GM23338 (cell line): ENCODE results near the gene ARHGEF16. TPM values are rescaled to one million over a fixed set of nuclear protein-coding genes. Genes with fewer than 3 reads are reported as not detected.

Experiments used
- ATAC-seq: fragments of 200-7000 bp; cut with Tn5 transposase; 3 replicates; pipeline ENCODE4 v1.9.1; 2020
- DNase-seq: peaks from one replicate; pipeline ENCODE4 v3.0.0-alpha.2; 2015; ENCODE audit warnings: low spot score
- H2AFZ ChIP-seq: fragments of 200-600 bp; sonication (generic); 2 replicates; pipeline ENCODE4 v1.8.0; 2016; ENCODE audit warnings: antibody characterized with exemption, mild to moderate bottlenecking, moderate library complexity
- H3F3A ChIP-seq: fragments of 200-600 bp; sonication (generic); replicated peaks from 2 replicates; pipeline ENCODE4 v1.8.0; 2017; ENCODE audit warnings: antibody characterized with exemption, mixed run types, low read depth
- H3K27ac ChIP-seq: fragments of 200-600 bp; sonication (generic); 2 replicates; pipeline ENCODE4 v1.6.1; 2016; ENCODE audit warnings: low read depth
- H3K27me3 ChIP-seq: fragments of 200-600 bp; sonication (generic); 2 replicates; pipeline ENCODE4 v1.8.0; 2016; ENCODE audit warnings: mild to moderate bottlenecking, mixed run types, moderate library complexity; ENCODE audit not compliant: insufficient read depth
- H3K36me3 ChIP-seq: fragments of 200-600 bp; sonication (generic); 2 replicates; pipeline ENCODE4 v1.8.0; 2016; ENCODE audit warnings: mild to moderate bottlenecking; ENCODE audit not compliant: insufficient read depth
- H3K4me1 ChIP-seq: fragments of 200-600 bp; sonication (generic); 2 replicates; pipeline ENCODE4 v1.8.0; 2016; ENCODE audit warnings: mild to moderate bottlenecking, moderate library complexity; ENCODE audit not compliant: insufficient read depth
- H3K4me2 ChIP-seq: fragments of 200-600 bp; sonication (generic); 2 replicates; pipeline ENCODE4 v1.7.1; 2017; ENCODE audit warnings: mixed run types
- H3K4me3 ChIP-seq: fragments of 200-600 bp; sonication (generic); 2 replicates; pipeline ENCODE4 v1.6.1; 2016; ENCODE audit warnings: mixed run types
- H3K79me2 ChIP-seq: fragments of 200-600 bp; sonication (generic); replicated peaks from 2 replicates; pipeline ENCODE4 v1.8.0; 2017; ENCODE audit warnings: mild to moderate bottlenecking; ENCODE audit not compliant: insufficient read depth
- H3K9me2 ChIP-seq: fragments of 200-600 bp; sonication (generic); 2 replicates; pipeline ENCODE4 v1.8.0; 2017; ENCODE audit not compliant: insufficient read depth
- H4K20me1 ChIP-seq: fragments of 200-600 bp; sonication (generic); replicated peaks from 2 replicates; pipeline ENCODE4 v1.8.0; 2017; ENCODE audit warnings: mild to moderate bottlenecking; ENCODE audit not compliant: insufficient read depth
- H3K27ac Mint-ChIP-seq: 2 replicates; pipeline ENCODE4 v1.8.0; 2020; ENCODE audit warnings: inconsistent platforms, mild to moderate bottlenecking, moderate library complexity, mixed read lengths
- H3K27me3 Mint-ChIP-seq: 3 replicates; pipeline ENCODE4 v1.8.0; 2022; ENCODE audit warnings: low read depth, mild to moderate bottlenecking, moderate library complexity, mixed read lengths, inconsistent platforms; ENCODE audit not compliant: insufficient read depth, poor library complexity
- H3K36me3 Mint-ChIP-seq: 3 replicates; pipeline ENCODE4 v1.8.0; 2021; ENCODE audit warnings: low read depth, mild to moderate bottlenecking, inconsistent platforms, moderate library complexity, mixed read lengths
- H3K4me1 Mint-ChIP-seq: 3 replicates; pipeline ENCODE4 v1.8.0; 2020; ENCODE audit warnings: mild to moderate bottlenecking, inconsistent platforms, mixed read lengths
- H3K4me3 Mint-ChIP-seq: 3 replicates; pipeline ENCODE4 v1.8.0; 2021; ENCODE audit warnings: moderate library complexity, mild to moderate bottlenecking, inconsistent platforms, mixed read lengths
- H3K9me3 Mint-ChIP-seq: 3 replicates; pipeline ENCODE4 v1.8.0; 2020; ENCODE audit warnings: moderate library complexity, mild to moderate bottlenecking, inconsistent platforms, mixed read lengths
- ETS1 ChIP-seq: IDR thresholded peaks from 2 replicates; pipeline ENCODE4 v1.6.1; 2016; ENCODE audit warnings: antibody characterized with exemption
- NANOG ChIP-seq: IDR thresholded peaks from 2 replicates; pipeline ENCODE4 v1.6.1; 2016; ENCODE audit warnings: antibody characterized with exemption, borderline replicate concordance
- REST ChIP-seq: IDR thresholded peaks from one replicate; pipeline ENCODE4 v1.6.1; 2018; ENCODE audit warnings: antibody characterized with exemption; ENCODE audit not compliant: unreplicated experiment
- STAT1 ChIP-seq: IDR thresholded peaks from one replicate; pipeline ENCODE4 v1.6.1; 2016; ENCODE audit warnings: antibody characterized with exemption; ENCODE audit not compliant: unreplicated experiment
- ZNF462 ChIP-seq: fragments of 250-450 bp; sonication (Bioruptor Pico); IDR thresholded peaks from 2 replicates; pipeline ENCODE4 v1.5.0; 2020; ENCODE audit warnings: mild to moderate bottlenecking, moderate library complexity
- polyA plus RNA-seq: library from polyadenylated mRNA; unstranded; fragments of >200 nt; fragmentation: Nextera tagmentation; extraction: Ambion mirVana; gene quantifications from 2 replicates; pipeline ENCODE4 v1.2.1, GENCODE V29; 2016
- total RNA-seq: library from RNA; depleted of rRNA; stranded (reverse); fragments of >200 nt; shearing (Covaris generic); gene quantifications from 2 replicates; pipeline ENCODE4 v1.2.3, GENCODE V29; 2014

ARHGEF16 gene
- total and polyA plus RNA-seq, 2 experiments from 2014 or later: 12.2 to 29.3 TPM

GRCh38 chr1:3518756-3519155 lies 64.3 kb downstream of the ARHGEF16 start (continued):
- TF ChIP-seq ZNF462 (CRISPR knock-in tag): no peak
- TF ChIP-seq NANOG: no peak

GRCh38 chr1:3519301-3519885 lies 64.9 kb downstream of the ARHGEF16 start:
- Mint-ChIP-seq H3K4me3 (no peak overlapping the region), H3K9me3 (no peaks in the 10 kb centered on the region), H3K4me1 (no peaks in the 10 kb centered on the region), H3K36me3 (no peaks in the 10 kb centered on the region), H3K27ac (no peak overlapping the region), H3K27me3 (peaks cover 2% of the 10 kb centered on the region)
- no peaks in the 10 kb centered on the region for H3K27me3 ChIP-seq
- no peaks in the 10 kb centered on the region for H3K9me2 ChIP-seq
- no peaks in the 10 kb centered on the region for H4K20me1 ChIP-seq
- H3K79me2 ChIP-seq: no peaks in the 10 kb centered on the region
- TF ChIP-seq ETS1: no peak
- no peak for TF ChIP-seq STAT1
- no peak for TF ChIP-seq REST
- DNase-seq: no peak
- no peak overlapping the region for H2AFZ ChIP-seq
- no peaks in the 10 kb centered on the region for H3F3A ChIP-seq
- H3K4me1 ChIP-seq: no peaks in the 10 kb centered on the region
- no peak overlapping the region for H3K4me2 ChIP-seq
- no peak overlapping the region for H3K4me3 ChIP-seq
- ATAC-seq: no peak
- H3K27ac ChIP-seq: no peak overlapping the region
- H3K36me3 ChIP-seq: no peaks in the 10 kb centered on the region
